HEK293 (cell line): ENCODE measurements around the gene PAF1.

Experiments used
- CTCF ChIP-seq: fragments of 450-650 bp; formaldehyde crosslinking; IDR thresholded peaks from 2 replicates; pipeline ENCODE4 v1.5.1; 2016; ENCODE audit warnings: missing biosample characterization, missing genetic modification characterization
- PRDM6 ChIP-seq: fragments of 450-650 bp; formaldehyde crosslinking; IDR thresholded peaks from 2 replicates; pipeline ENCODE4 v1.5.1; 2017; ENCODE audit warnings: missing biosample characterization, missing genetic modification characterization
- ZNF274 ChIP-seq, 2 experiments: fragments of 200-500 bp in 1 of 2; fragments of 450-650 bp in 1 of 2; sonication (Bioruptor generic) in 1 of 2; formaldehyde crosslinking in 1 of 2; IDR thresholded peaks; 2 replicates each; pipeline versions ENCODE4 v1.5.1 to v1.6.1; 2014 to 2016; ENCODE audit warnings: borderline replicate concordance in 1 of 2, inconsistent platforms in 1 of 2, low read length in 1 of 2, missing biosample characterization in 1 of 2, missing genetic modification characterization in 1 of 2
- ZNF292 ChIP-seq: fragments of 450-650 bp; formaldehyde crosslinking; IDR thresholded peaks from 2 replicates; pipeline ENCODE4 v1.5.1; 2016; ENCODE audit warnings: low read depth, missing biosample characterization, missing genetic modification characterization, borderline replicate concordance
- ZNF513 ChIP-seq: fragments of 450-650 bp; IDR thresholded peaks from 2 replicates; pipeline ENCODE4 v1.5.1; 2018; ENCODE audit warnings: missing biosample characterization, missing genetic modification characterization
- ZSCAN5A ChIP-seq: fragments of 450-650 bp; formaldehyde crosslinking; IDR thresholded peaks from 2 replicates; pipeline ENCODE4 v1.5.1; 2016; ENCODE audit warnings: missing biosample characterization, missing genetic modification characterization

- no peak for TF ChIP-seq ZNF274 (IDR thresholded peaks at IDR 0.05; ENCODE audit: low read length)
- no peak for TF ChIP-seq ZNF274 (tag by site-specific recombination; IDR thresholded peaks at IDR 0.05; ENCODE audit: borderline replicate concordance)
- no peak for TF ChIP-seq ZNF292 (tag by site-specific recombination)
- TF ChIP-seq ZSCAN5A (tag by site-specific recombination), result no peak
- TF ChIP-seq CTCF (tag by site-specific recombination), result no peak
- TF ChIP-seq PRDM6, result no peak
- no peak for TF ChIP-seq ZNF513 (tag by site-specific recombination)
Measured at GRCh38 chr19:39416152-39417120, 25.5 kb upstream of the PAF1 start.
